Skin epidermis (tissue), 12 donors: Measurements from ENCODE around the gene SNTN.
A peak's percentile ranks its signal among the peaks of the same experiment; 100 is the strongest.
"Not testable (repeated sequence)": the region's sequence is repeated elsewhere in the genome, so short reads cannot be mapped to it uniquely, and the experiment has no call there.

Experiments used
- H3K27ac ChIP-seq, 21 experiments: fragments of 200-600 bp; sonication (generic) in 11 of 21; one replicate each; pipeline ENCODE4 v1.5.0; 2020; ENCODE audit warnings: mild to moderate bottlenecking in 3 of 21, inconsistent platforms in 2 of 21, moderate library complexity in 2 of 21
- H3K4me3 ChIP-seq, 7 experiments: fragments of 200-600 bp; sonication (generic) in 2 of 7; one replicate each; pipeline ENCODE4 v1.5.0; 2020; ENCODE audit warnings: inconsistent platforms in 2 of 7, mild to moderate bottlenecking in 2 of 7, moderate library complexity in 1 of 7

SNTN gene

GRCh38 chr3:63652066-63652725, at the start of gene SNTN:
TSS of gene SNTN (plus strand) at chr3:63652675. CDS start at chr3:63652688, 13 bp downstream.
- Histone ChIP-seq H3K27ac (no peak within 1 kb of the TSS), H3K4me3 (no peak within 1 kb of the TSS)

GRCh38 chr3:63607716-63608115, 44.8 kb upstream of the SNTN start:
- Histone ChIP-seq H3K27ac (no peak overlapping the region), H3K4me3 (no peak overlapping the region)

GRCh38 chr3:63609408-63609807, 43.1 kb upstream of the SNTN start:
- H3K4me3 ChIP-seq: no peak overlapping the region
- H3K27ac ChIP-seq: no peak overlapping the region

- Histone ChIP-seq H3K4me3 (no peak overlapping the region), H3K27ac (no peak overlapping the region)
Observed at GRCh38 chr3:63609834-63610233, 42.6 kb upstream of the SNTN start.

GRCh38 chr3:63611382-63611781, 41.1 kb upstream of the SNTN start:
- no peak overlapping the region for H3K27ac ChIP-seq
- H3K4me3 ChIP-seq: no peak overlapping the region

- Histone ChIP-seq H3K27ac (no peak overlapping the region), H3K4me3 (no peak overlapping the region)
Observed at GRCh38 chr3:63613561-63613960, 38.9 kb upstream of the SNTN start.

- Histone ChIP-seq H3K4me3 (no peak overlapping the region), H3K27ac (no peak overlapping the region)
Observed at GRCh38 chr3:63617391-63617790, 35.1 kb upstream of the SNTN start.

- no peak overlapping the region for H3K4me3 ChIP-seq
- H3K27ac ChIP-seq: no peak overlapping the region
Observed at GRCh38 chr3:63624941-63625560, 27.4 kb upstream of the SNTN start.

GRCh38 chr3:63631670-63632069, 20.8 kb upstream of the SNTN start:
- H3K27ac ChIP-seq: no peak overlapping the region
- no peak overlapping the region for H3K4me3 ChIP-seq

GRCh38 chr3:63635186-63635585, 17.3 kb upstream of the SNTN start:
- no peak overlapping the region for H3K27ac ChIP-seq
- H3K4me3 ChIP-seq: no peak overlapping the region

- H3K27ac ChIP-seq: no peak overlapping the region
- no peak overlapping the region for H3K4me3 ChIP-seq
Observed at GRCh38 chr3:63639806-63640205, 12.7 kb upstream of the SNTN start.

- no peak overlapping the region for H3K27ac ChIP-seq
- no peak overlapping the region for H3K4me3 ChIP-seq
Observed at GRCh38 chr3:63642488-63642887, 10.0 kb upstream of the SNTN start.

- no peak overlapping the region for H3K4me3 ChIP-seq
- no peak overlapping the region for H3K27ac ChIP-seq
Observed at GRCh38 chr3:63644212-63644797, 8.2 kb upstream of the SNTN start.

- H3K4me3 ChIP-seq: peak overlapping the region in 1 of 7 experiments; percentile 21
- H3K27ac ChIP-seq: not testable (repeated sequence)
Observed at GRCh38 chr3:63644928-63645781, 7.3 kb upstream of the SNTN start.

GRCh38 chr3:63654211-63654610, 1.7 kb downstream of the SNTN start:
- Histone ChIP-seq H3K4me3 (no peak overlapping the region), H3K27ac (no peak overlapping the region)

GRCh38 chr3:63654931-63655330, 2.5 kb downstream of the SNTN start:
- Histone ChIP-seq H3K27ac (no peak overlapping the region), H3K4me3 (no peak overlapping the region)

GRCh38 chr3:63655519-63655918, 3.0 kb downstream of the SNTN start:
- Histone ChIP-seq H3K27ac (no peak overlapping the region), H3K4me3 (no peak overlapping the region)

GRCh38 chr3:63656786-63657185, 4.3 kb downstream of the SNTN start:
- Histone ChIP-seq H3K4me3 (no peak overlapping the region), H3K27ac (no peak overlapping the region)

GRCh38 chr3:63661242-63661641, 8.8 kb downstream of the SNTN start:
- H3K27ac ChIP-seq: no peak overlapping the region
- H3K4me3 ChIP-seq: no peak overlapping the region

GRCh38 chr3:63662011-63662410, 9.5 kb downstream of the SNTN start:
- H3K27ac ChIP-seq: no peak overlapping the region
- no peak overlapping the region for H3K4me3 ChIP-seq

- Histone ChIP-seq H3K27ac (no peak overlapping the region), H3K4me3 (no peak overlapping the region)
Observed at GRCh38 chr3:63662500-63662899, 10.0 kb downstream of the SNTN start.
